GM12873 (cell line): ENCODE results near the gene WNT2B.

Experiments used
- CTCF ChIP-seq: IDR thresholded peaks from 2 replicates; pipeline ENCODE4 v1.5.1; 2012; ENCODE audit warnings: low read depth, mild to moderate bottlenecking, moderate library complexity, low read length, control low read depth; ENCODE audit not compliant: insufficient read depth; ENCODE audit errors: missing control alignments

The WNT2B gene

GRCh38 chr1:112530832-112531231 is 22.1 kb downstream of the WNT2B start:
- no peak for TF ChIP-seq CTCF

GRCh38 chr1:112532064-112532463 is 23.3 kb downstream of the WNT2B start:
- no peak for TF ChIP-seq CTCF

GRCh38 chr1:112533029-112533428 is 24.3 kb downstream of the WNT2B start:
- TF ChIP-seq CTCF = no peak

- no peak for TF ChIP-seq CTCF
Measured at GRCh38 chr1:112536561-112536960, 27.8 kb downstream of the WNT2B start.

- no peak for TF ChIP-seq CTCF
Measured at GRCh38 chr1:112537456-112537855, 28.7 kb downstream of the WNT2B start.

- no peak for TF ChIP-seq CTCF
Measured at GRCh38 chr1:112538883-112539282, 30.1 kb downstream of the WNT2B start.

- TF ChIP-seq CTCF = no peak
Measured at GRCh38 chr1:112540226-112540794, 31.5 kb downstream of the WNT2B start.
